Measurements from ENCODE around the gene TMEM259. TPM values are rescaled to one million over a fixed set of nuclear protein-coding genes. Genes with fewer than 3 reads are reported as not detected.

The TMEM259 gene
- total RNA-seq, 2 experiments from 2014 or later: 106 to 128 TPM

GRCh38 chr19:980133-980998, 40.6 kb downstream of the TMEM259 start:
- no peak for DNase-seq
- Mint-ChIP-seq H3K9me3 (ENCODE audit: low read depth) (no peaks in the 10 kb centered on the region), H3K27me3 (no peaks in the 10 kb centered on the region), H3K4me1 (peaks cover 10% of the 10 kb centered on the region), H3K4me3 (no peak overlapping the region), H3K36me3 (ENCODE audit: low read depth) (peaks cover 2% of the 10 kb centered on the region), H3K27ac (no peak overlapping the region)
- ATAC-seq: no peak
- CTCF ChIA-PET: interaction anchor here (0.6 to 2.3 kb wide), 3 partner anchors 55 to 237 kb away, joined by 3 to 24 read pairs (median 5); no protein-coding TSS in a partner anchor
- intact Hi-C loops (cut with DNase I, micrococcal nuclease): loop anchor here in 1 of 2 experiments (5.0 kb wide), 1 partner anchor 208 kb away; no protein-coding TSS in a partner anchor
- POLR2A ChIA-PET: no interaction called here

- no peaks in the 10 kb centered on the region for H3K9me3 Mint-ChIP-seq (ENCODE audit: low read depth)
- CTCF ChIA-PET: interaction anchor here (0.6 to 1.2 kb wide), 2 partner anchors 36 to 76 kb away, joined by 3 read pairs; no protein-coding TSS in a partner anchor
- H3K4me3 Mint-ChIP-seq: no peak overlapping the region
Measured at GRCh38 chr19:979318-979741, 41.6 kb downstream of the TMEM259 start.

GRCh38 chr19:977058-977464, 43.9 kb downstream of the TMEM259 start:
- no peaks in the 10 kb centered on the region for H3K27me3 Mint-ChIP-seq

More at GRCh38 chr19:979318-979741, 41.6 kb downstream of the TMEM259 start:
- Mint-ChIP-seq H3K36me3 (ENCODE audit: low read depth) (peaks cover 2% of the 10 kb centered on the region), H3K27ac (no peak overlapping the region), H3K4me1 (peaks cover 5% of the 10 kb centered on the region), H3K27me3 (no peaks in the 10 kb centered on the region)
- DNase-seq (no peak), ATAC-seq (no peak)
- POLR2A ChIA-PET: no interaction called here
- intact Hi-C loops (cut with DNase I, micrococcal nuclease): no loop called here

GRCh38 chr19:976476-976875, 44.4 kb downstream of the TMEM259 start:
- CTCF ChIA-PET: interaction anchor here (0.6 to 1.3 kb wide), 3 partner anchors 25 to 206 kb away, joined by 3 to 4 read pairs (median 4); no protein-coding TSS in a partner anchor
- intact Hi-C loops (cut with DNase I, micrococcal nuclease): no loop called here
- no peaks in the 10 kb centered on the region for H3K9me3 Mint-ChIP-seq (ENCODE audit: low read depth)
- H3K4me3 Mint-ChIP-seq: no peak overlapping the region
- no peak for DNase-seq
- ATAC-seq: no peak
- H3K4me1 Mint-ChIP-seq: no peaks in the 10 kb centered on the region
- no peak overlapping the region for H3K27ac Mint-ChIP-seq
- H3K27me3 Mint-ChIP-seq: no peaks in the 10 kb centered on the region
- peaks cover 7% of the 10 kb centered on the region for H3K36me3 Mint-ChIP-seq (ENCODE audit: low read depth)
- POLR2A ChIA-PET: interaction anchor here (1.2 kb wide), 1 partner anchor 154 kb away, joined by 3 read pairs; no protein-coding TSS in a partner anchor

More at GRCh38 chr19:977058-977464, 43.9 kb downstream of the TMEM259 start:
- ChIA-PET POLR2A (interaction anchor here (1.2 kb wide), 1 partner anchor 154 kb away, joined by 3 read pairs; no protein-coding TSS in a partner anchor), CTCF (interaction anchor here (0.6 to 1.3 kb wide), 3 partner anchors 24 to 206 kb away, joined by 3 to 4 read pairs (median 4); no protein-coding TSS in a partner anchor)
- Mint-ChIP-seq H3K36me3 (ENCODE audit: low read depth) (peaks cover 4% of the 10 kb centered on the region), H3K9me3 (ENCODE audit: low read depth) (no peaks in the 10 kb centered on the region), H3K4me1 (no peaks in the 10 kb centered on the region), H3K27ac (no peak overlapping the region), H3K4me3 (no peak overlapping the region)
- DNase-seq (no peak), ATAC-seq (no peak)
- intact Hi-C loops (cut with DNase I, micrococcal nuclease): no loop called here

GRCh38 chr19:974564-975257, 46.2 kb downstream of the TMEM259 start:
- no peak for DNase-seq
- ChIA-PET POLR2A (no interaction called here), CTCF (interaction anchor here (1.1 kb wide), 1 partner anchor 51 kb away, joined by 3 read pairs; no protein-coding TSS in a partner anchor)
- no peaks in the 10 kb centered on the region for H3K27me3 Mint-ChIP-seq
- intact Hi-C loops (cut with DNase I, micrococcal nuclease): no loop called here
- H3K27ac Mint-ChIP-seq: no peak overlapping the region
- no peaks in the 10 kb centered on the region for H3K4me1 Mint-ChIP-seq
- peaks cover 18% of the 10 kb centered on the region for H3K36me3 Mint-ChIP-seq (ENCODE audit: low read depth)
- no peak for ATAC-seq
- peaks cover 5% of the 10 kb centered on the region for H3K9me3 Mint-ChIP-seq (ENCODE audit: low read depth)
- H3K4me3 Mint-ChIP-seq: no peak overlapping the region

- Mint-ChIP-seq H3K4me3 (no peak overlapping the region), H3K27ac (no peak overlapping the region), H3K9me3 (ENCODE audit: low read depth) (peaks cover 5% of the 10 kb centered on the region), H3K4me1 (no peaks in the 10 kb centered on the region), H3K36me3 (ENCODE audit: low read depth) (peaks cover 21% of the 10 kb centered on the region), H3K27me3 (no peaks in the 10 kb centered on the region)
- ChIA-PET CTCF (interaction anchor here (1.1 kb wide), 1 partner anchor 50 kb away, joined by 3 read pairs; no protein-coding TSS in a partner anchor), POLR2A (no interaction called here)
- no peak for ATAC-seq
- DNase-seq: no peak
- intact Hi-C loops (cut with DNase I, micrococcal nuclease): no loop called here
Measured at GRCh38 chr19:973726-974563, 47.0 kb downstream of the TMEM259 start.

- ChIA-PET CTCF (no interaction called here), POLR2A (no interaction called here)
- DNase-seq: no peak
- no peaks in the 10 kb centered on the region for H3K27me3 Mint-ChIP-seq
- peaks cover 5% of the 10 kb centered on the region for H3K9me3 Mint-ChIP-seq (ENCODE audit: low read depth)
- H3K4me1 Mint-ChIP-seq: no peaks in the 10 kb centered on the region
- H3K27ac Mint-ChIP-seq: no peak overlapping the region
- intact Hi-C loops (cut with DNase I, micrococcal nuclease): no loop called here
- peaks cover 29% of the 10 kb centered on the region for H3K36me3 Mint-ChIP-seq (ENCODE audit: low read depth)
- no peak overlapping the region for H3K4me3 Mint-ChIP-seq
- ATAC-seq: no peak
Measured at GRCh38 chr19:972281-972680, 48.6 kb downstream of the TMEM259 start.

- peaks cover 29% of the 10 kb centered on the region for H3K36me3 Mint-ChIP-seq (ENCODE audit: low read depth)
- H3K27me3 Mint-ChIP-seq: no peaks in the 10 kb centered on the region
- H3K4me1 Mint-ChIP-seq: no peaks in the 10 kb centered on the region
- H3K27ac Mint-ChIP-seq: no peak overlapping the region
- ChIA-PET POLR2A (no interaction called here), CTCF (interaction anchor here (0.6 to 2.1 kb wide), 2 partner anchors 10 to 300 kb away, joined by 3 to 6 read pairs; no protein-coding TSS in a partner anchor)
- intact Hi-C loops (cut with DNase I, micrococcal nuclease): no loop called here
- H3K4me3 Mint-ChIP-seq: no peak overlapping the region
- DNase-seq: no peak
- no peak for ATAC-seq
- H3K9me3 Mint-ChIP-seq (ENCODE audit: low read depth): peaks cover 5% of the 10 kb centered on the region
Measured at GRCh38 chr19:971795-972194, 49.1 kb downstream of the TMEM259 start.

GRCh38 chr19:970695-971094, 50.2 kb downstream of the TMEM259 start:
- H3K27ac Mint-ChIP-seq: no peak overlapping the region
- no peak for ATAC-seq
- no peaks in the 10 kb centered on the region for H3K27me3 Mint-ChIP-seq
- H3K9me3 Mint-ChIP-seq (ENCODE audit: low read depth): peaks cover 5% of the 10 kb centered on the region
- peaks cover 29% of the 10 kb centered on the region for H3K36me3 Mint-ChIP-seq (ENCODE audit: low read depth)
- DNase-seq: peak; percentile 46
- no peak overlapping the region for H3K4me3 Mint-ChIP-seq
- intact Hi-C loops (cut with DNase I, micrococcal nuclease): no loop called here
- no peaks in the 10 kb centered on the region for H3K4me1 Mint-ChIP-seq
- ChIA-PET POLR2A (no interaction called here), CTCF (interaction anchor here (0.6 to 2.1 kb wide), 3 partner anchors 11 to 127 kb away, joined by 3 to 6 read pairs (median 4); no protein-coding TSS in a partner anchor)

- no peak overlapping the region for H3K27ac Mint-ChIP-seq
- ATAC-seq (no peak), DNase-seq (no peak)
- H3K36me3 Mint-ChIP-seq (ENCODE audit: low read depth): peaks cover 32% of the 10 kb centered on the region
- H3K4me1 Mint-ChIP-seq: no peaks in the 10 kb centered on the region
- H3K27me3 Mint-ChIP-seq: no peaks in the 10 kb centered on the region
- ChIA-PET POLR2A (no interaction called here), CTCF (interaction anchor here (0.7 to 0.9 kb wide), 2 partner anchors 15 to 311 kb away, joined by 3 read pairs; no protein-coding TSS in a partner anchor)
- peaks cover 7% of the 10 kb centered on the region for H3K9me3 Mint-ChIP-seq (ENCODE audit: low read depth)
- intact Hi-C loops (cut with DNase I, micrococcal nuclease): no loop called here
- H3K4me3 Mint-ChIP-seq: no peak overlapping the region
Measured at GRCh38 chr19:966485-967088, 54.3 kb downstream of the TMEM259 start.
